GM21786 (cell line): Measurements from ENCODE around the gene LIMS2.

Source experiments
- ATAC-seq: cut with Tn5 transposase; IDR thresholded peaks from one replicate; pipeline ENCODE4 v1.9.1; 2021; ENCODE audit not compliant: unreplicated experiment

The LIMS2 gene

GRCh38 chr2:127607399-127607908, 67.9 kb downstream of the LIMS2 start:
- no peak for ATAC-seq

DNA sequence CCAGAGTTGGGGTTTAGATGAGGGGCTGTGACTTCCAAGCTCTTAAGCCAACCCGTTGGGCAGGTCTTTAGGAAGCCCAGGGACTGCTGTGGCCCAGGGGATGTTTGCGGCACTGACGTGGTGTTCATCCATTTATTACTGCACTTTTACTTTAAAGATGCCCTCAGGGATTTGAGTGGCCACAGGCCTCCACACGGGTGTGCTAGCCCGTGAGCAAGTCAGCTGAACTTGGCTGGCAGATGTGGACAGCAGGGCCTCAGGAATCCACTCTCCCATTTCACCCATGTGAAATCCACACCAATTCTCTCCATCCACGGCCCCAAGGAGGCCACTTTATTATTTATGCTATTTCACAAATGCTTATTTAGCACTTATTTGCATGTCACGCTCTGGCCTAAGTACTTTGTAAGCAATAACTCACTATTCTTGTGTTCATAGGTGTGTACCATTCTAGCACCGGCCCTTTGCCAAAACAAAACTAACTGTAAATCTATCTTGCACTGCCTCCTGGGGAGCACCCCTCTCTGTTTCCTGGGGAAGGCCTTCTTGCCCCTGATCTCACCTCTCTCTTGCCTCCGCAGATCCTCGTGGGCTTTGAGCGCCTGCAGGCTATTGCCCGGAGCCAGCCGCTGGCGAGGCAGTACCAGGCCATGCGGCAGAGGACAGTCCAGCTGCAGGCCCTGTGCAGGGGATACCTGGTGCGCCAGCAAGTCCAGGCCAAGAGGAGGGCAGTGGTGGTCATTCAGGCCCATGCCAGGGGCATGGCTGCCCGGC, 68.5 kb downstream of the LIMS2 start:
- ATAC-seq = no peak

- ATAC-seq = no peak
Measured at GRCh38 chr2:127605691-127606263, 69.6 kb downstream of the LIMS2 start.

DNA sequence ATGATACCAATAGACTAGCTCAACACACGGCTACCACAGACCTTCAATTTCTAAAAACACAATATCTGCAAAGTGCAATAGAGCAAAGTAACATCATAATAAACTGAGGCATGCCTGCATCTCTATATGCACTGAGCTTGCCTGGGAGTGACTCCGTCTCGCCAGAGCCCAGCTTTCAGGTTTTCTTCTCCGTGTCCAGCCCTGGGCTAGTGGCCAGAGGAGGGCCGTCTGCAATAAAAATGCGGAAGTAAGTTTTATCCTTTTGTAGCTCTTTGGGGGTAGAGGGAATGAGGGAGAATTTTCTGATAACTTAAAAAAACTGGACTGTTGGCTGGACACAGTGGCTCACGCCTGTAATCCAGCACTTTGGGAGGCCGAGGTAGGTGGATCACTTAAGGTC, 70.3 kb downstream of the LIMS2 start:
- ATAC-seq = no peak

GRCh38 chr2:127599211-127599610, 76.1 kb downstream of the LIMS2 start:
- ATAC-seq = no peak

DNA sequence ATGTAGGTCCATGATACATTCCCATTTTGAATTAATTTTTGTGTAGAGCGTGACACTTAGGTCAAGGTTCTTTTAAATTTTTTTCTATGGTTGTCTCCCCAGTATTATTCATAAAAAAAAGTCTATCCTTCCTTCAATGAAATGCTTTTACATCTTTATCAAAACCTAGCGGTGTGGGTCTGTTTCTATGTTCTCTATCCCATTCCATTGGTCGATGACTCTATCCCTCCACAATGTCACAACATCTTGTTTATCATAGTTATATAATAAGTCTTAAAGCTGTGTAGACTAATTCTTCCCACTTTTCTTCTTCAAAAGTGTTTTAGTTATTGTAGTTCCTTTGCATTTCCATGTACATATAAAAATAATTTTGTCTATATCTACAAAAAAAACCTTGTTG, 76.6 kb downstream of the LIMS2 start:
- no peak for ATAC-seq

GRCh38 chr2:127597984-127598380, 77.3 kb downstream of the LIMS2 start:
- no peak for ATAC-seq

- ATAC-seq = no peak
Measured at GRCh38 chr2:127597046-127597983, 78.0 kb downstream of the LIMS2 start.

- no peak for ATAC-seq
Measured at GRCh38 chr2:127596311-127597045, 78.9 kb downstream of the LIMS2 start.

GRCh38 chr2:127594116-127594591, 81.2 kb downstream of the LIMS2 start:
- ATAC-seq = no peak

DNA sequence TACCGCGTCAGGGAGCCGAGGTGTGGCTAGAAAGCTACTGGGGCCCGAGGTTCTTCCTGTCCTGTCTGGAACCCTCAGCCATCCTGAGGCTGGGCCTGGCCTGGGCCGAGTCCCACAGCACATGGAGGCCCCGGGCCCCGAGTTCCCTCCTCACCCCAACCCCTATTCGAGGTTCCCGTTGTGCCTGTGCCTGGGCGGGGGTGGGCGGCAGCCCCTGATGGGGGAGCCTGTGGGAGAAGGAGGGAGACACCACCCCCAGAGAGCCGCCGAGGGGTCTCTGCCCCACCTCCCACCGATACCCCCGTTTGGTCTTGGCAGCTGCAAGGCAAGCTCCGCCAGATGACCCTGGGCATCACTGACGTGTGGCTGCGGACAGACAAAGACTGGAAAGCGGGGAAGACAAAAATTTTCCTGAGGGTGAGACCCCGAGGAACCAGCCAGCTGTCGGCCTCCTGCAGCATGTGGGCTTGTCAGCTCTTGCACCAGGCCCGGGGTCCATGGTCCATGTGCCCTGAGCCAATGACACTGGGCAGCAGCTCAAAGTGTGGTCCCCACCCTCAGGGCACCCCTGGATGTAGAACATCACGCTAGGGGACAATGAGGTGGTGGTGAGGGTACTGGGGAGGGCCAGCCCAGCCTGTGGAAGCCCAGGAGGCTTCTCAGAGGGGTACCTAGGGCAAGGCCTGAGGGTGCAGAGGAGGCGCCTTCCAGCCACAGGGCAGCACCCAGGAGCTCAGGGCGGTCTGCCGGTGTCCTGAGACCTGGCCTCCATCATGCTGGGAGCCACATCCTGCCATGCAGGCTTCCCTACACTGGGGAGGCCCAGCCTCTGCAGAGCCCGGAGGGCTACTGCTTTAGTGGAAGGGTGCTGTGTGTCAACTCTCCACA, 81.9 kb downstream of the LIMS2 start:
- no peak for ATAC-seq

- no peak for ATAC-seq
Measured at GRCh38 chr2:127592761-127593227, 82.5 kb downstream of the LIMS2 start.

DNA sequence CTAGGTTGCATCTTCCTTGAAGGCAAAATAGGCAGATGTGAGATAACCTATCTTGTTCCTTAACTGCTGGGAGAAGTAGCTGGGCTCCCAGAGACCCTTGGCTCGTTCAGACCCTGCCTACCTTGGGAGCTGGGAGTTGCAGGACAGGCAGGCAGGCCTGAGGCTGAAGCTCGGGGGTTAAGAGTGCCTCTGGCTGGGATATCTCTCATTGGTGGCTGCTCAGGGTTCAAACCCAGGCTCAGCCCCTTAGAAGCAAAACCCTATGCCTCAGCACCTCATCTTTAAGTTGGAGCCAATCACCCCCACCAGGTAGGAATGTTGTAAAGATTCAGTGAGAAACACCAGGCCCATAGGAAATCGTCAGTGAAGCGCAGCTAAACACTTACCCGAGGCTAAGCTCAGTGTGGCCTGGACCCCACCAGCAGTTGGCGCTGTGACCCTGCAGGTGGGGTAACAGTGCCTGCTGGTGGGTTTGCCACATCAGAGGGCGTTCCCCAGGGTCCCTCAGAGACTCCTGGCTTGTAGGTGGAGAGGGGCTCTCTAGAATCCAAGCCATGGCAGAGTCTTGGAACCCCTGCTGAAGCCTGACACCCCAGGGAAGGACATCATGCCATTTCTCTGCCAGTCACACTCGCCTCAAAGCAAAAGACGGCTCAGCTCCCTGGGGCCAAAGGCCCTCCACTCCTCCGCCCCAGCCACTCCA, 84.0 kb downstream of the LIMS2 start:
- peak; percentile 75 for ATAC-seq

GRCh38 chr2:127590386-127591190, 84.7 kb downstream of the LIMS2 start:
- ATAC-seq = no peak

GRCh38 chr2:127589841-127590240, 85.5 kb downstream of the LIMS2 start:
- no peak for ATAC-seq

DNA sequence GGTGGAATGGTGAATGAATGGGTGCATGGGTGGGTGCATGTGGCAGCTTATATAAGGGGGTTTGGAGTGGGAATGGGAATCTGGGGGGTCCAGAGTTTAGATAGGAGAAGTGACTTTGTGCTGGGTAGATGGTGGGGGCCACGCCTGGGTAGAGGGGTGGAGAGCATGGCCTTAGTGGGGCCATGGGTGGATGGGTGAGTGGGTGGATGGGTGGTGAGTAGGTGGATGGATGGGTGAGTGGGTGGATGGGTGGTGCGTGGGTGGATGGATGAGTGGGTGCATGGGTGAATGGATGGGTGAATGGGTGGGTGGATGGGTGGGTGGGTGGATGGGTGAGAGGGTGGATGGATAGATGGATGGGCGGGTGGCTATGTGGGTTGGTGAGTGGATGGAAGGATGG, 86.0 kb downstream of the LIMS2 start:
- no peak for ATAC-seq
